NCI-H2029 (cell line): ENCODE results near the gene MRPL18.
"Not testable (repeated sequence)": the region's sequence is repeated elsewhere in the genome, so short reads cannot be mapped to it uniquely, and the experiment has no call there.

Source experiments
- DNase-seq: peaks from one replicate; lab custom pipeline; 2025; lab: John Stamatoyannopoulos, UW

The MRPL18 gene

DNA sequence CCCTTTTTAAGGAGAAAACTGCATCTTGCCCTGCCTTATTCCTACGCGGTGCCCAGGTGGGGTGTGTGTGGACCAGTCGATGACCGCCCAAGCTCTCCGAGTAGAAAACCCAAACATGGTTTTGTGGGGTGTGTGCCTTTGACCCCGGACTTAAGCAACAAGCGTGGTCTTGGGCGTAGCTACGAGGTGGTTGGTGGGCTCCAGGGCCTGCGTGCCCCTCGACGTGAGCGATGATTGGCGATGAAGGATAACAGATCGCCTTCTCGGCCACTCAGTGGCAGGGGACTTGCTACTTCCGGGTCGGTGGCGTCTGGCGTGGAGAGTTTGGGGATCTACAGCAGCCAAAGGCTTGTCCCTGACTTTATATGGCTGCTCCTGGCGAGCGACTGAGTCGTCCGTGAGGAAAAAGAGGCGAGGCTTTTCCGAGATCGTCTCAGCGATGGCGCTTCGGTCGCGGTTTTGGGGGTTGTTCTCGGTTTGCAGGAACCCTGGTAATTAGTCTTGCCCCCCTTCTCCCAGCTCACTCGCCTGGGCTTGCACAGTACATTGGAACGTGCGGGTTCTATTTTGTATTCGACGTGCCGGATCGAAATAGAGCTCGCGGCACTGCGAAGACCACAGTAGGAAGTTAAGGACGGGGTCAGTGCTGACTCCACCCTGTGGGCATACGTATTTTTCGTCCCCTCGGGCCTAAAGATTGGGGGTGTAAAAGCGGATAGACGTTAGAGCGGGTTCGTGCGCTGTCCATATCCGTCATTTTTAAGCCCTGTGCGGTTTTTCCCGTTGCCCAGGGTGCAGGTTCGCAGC is at the start of gene MRPL18:
Gene MRPL18 (plus strand): TSS at position 319 of the 807 bp plus-strand sequence. CDS start 121 bp downstream, at position 440.
- peak; percentile 97 for DNase-seq

GRCh38 chr6:159742165-159742564 is 48.1 kb upstream of the MRPL18 start:
- DNase-seq: no peak

DNA sequence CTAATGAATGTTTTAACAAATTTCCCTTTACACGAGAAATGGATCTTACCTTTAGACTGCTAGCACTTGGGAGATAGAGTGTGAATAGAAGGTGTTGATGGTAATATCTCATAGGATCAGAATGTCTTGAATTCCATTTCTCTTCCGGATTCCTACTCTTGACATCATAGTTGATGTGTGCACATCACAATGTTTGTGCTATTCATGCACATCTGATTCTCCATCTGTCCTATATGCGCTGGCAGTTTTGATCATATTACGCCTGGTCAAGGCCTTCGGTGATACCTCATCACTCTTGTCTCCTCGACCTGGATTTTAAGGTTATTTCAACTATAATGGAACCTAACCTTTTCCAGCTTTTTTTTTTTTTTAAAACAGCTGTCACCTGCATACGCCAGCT is 45.2 kb upstream of the MRPL18 start:
- DNase-seq: no peak

DNA sequence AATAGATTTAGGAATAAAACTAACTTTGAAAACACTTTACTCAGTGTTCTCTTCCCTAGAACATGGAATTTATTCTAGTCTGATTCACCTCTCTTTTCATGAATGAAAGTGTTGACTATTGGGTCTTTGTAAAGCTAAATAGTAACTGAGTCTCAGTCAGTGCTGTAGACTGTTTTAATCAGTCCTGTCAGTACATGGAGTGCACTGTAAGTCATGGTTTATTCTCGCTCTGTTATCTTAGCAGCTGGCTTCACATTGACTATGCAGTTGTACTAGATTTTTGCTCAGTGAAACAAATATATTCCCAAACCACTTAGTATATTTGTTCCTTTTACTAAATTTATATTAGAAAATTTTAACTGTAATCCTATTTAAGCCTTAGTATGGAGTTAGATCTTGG is 43.5 kb upstream of the MRPL18 start:
- no peak for DNase-seq

- DNase-seq: not testable (repeated sequence)
Observed at GRCh38 chr6:159748127-159748526, 42.1 kb upstream of the MRPL18 start.

GRCh38 chr6:159751448-159751847 is 38.8 kb upstream of the MRPL18 start:
- no peak for DNase-seq

- no peak for DNase-seq
Observed at GRCh38 chr6:159753081-159753872, 37.0 kb upstream of the MRPL18 start.

GRCh38 chr6:159754401-159754800 is 35.9 kb upstream of the MRPL18 start:
- no peak for DNase-seq

DNA sequence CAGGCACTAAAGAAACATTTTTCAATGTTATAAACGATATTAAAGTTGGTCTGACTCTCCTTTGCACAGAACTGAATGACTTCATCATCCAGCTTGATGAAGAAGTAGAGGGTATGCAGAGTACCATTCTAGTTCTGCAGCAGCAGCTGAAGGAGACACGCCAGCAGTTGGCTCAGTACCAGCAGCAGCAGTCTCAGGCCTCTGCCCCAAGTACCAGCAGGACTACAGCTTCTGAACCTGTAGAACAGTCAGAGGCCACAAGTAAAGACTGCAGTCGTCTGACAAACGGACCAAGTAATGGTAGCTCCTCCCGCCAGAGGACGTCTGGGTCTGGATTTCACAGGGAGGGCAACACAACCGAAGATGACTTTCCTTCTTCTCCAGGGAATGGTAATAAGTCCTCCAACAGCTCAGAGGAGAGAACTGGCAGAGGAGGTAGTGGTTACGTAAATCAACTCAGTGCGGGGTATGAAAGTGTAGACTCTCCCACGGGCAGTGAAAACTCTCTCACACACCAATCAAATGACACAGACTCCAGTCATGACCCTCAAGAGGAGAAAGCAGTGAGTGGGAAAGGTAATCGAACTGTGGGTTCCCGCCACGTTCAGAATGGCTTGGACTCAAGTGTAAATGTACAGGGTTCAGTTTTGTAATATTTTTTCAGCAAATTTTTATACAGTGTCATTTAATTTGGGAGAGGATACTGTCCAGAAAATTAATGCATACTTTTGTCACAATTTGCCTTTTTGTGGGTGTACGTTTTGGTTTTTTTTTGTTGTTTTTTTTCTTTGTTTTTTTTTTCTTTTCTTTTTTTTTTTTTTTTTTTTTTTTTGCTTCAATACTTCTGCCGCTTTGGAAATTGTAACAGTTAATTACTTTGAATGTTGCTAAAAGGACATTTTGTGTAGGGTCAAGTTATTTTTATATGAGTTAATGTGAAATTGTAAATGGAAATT is 35.0 kb upstream of the MRPL18 start:
- no peak for DNase-seq

GRCh38 chr6:159756508-159756907 is 33.8 kb upstream of the MRPL18 start:
- no peak for DNase-seq

- DNase-seq: no peak
Observed at GRCh38 chr6:159758031-159759001, 32.0 kb upstream of the MRPL18 start.

- DNase-seq: no peak
Observed at GRCh38 chr6:159759645-159760044, 30.6 kb upstream of the MRPL18 start.

GRCh38 chr6:159760602-159761057 is 29.6 kb upstream of the MRPL18 start:
- DNase-seq: no peak

DNA sequence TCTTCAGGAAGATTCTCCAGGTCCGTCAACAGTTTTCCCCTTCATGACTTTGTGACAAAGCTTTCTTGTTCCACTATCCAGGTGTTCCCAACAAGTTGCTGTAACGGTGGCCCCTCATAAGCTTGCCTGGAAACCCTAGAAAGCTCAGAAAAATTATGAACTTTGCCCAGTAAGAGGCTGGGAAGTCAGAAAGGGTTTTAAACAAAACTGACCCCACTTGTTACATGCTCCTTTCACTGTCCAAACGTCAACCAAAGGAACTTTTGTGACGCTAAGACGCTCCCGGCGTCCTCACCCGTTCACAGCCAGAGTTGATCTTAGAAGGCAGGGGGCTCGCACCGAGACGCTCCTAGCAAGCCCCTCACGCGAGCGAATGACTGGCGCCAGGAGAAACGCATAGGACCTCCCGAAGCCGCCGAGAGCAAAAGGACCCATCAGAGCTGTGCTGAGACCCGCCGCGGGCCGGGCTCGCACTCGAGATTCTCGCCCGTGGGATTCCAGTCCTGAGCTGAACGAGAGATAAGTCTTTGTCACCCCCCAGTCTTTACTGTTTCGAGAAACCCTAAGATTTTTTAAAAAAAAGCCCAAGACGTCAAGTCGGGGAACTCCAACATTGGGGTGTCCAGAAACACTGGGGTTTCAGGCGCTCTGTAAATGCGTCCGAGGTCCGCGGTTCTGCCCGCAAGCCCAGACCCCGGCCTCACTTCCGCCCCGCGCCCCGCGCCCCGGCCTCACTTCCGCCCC is 29.0 kb upstream of the MRPL18 start:
- no peak for DNase-seq

DNA sequence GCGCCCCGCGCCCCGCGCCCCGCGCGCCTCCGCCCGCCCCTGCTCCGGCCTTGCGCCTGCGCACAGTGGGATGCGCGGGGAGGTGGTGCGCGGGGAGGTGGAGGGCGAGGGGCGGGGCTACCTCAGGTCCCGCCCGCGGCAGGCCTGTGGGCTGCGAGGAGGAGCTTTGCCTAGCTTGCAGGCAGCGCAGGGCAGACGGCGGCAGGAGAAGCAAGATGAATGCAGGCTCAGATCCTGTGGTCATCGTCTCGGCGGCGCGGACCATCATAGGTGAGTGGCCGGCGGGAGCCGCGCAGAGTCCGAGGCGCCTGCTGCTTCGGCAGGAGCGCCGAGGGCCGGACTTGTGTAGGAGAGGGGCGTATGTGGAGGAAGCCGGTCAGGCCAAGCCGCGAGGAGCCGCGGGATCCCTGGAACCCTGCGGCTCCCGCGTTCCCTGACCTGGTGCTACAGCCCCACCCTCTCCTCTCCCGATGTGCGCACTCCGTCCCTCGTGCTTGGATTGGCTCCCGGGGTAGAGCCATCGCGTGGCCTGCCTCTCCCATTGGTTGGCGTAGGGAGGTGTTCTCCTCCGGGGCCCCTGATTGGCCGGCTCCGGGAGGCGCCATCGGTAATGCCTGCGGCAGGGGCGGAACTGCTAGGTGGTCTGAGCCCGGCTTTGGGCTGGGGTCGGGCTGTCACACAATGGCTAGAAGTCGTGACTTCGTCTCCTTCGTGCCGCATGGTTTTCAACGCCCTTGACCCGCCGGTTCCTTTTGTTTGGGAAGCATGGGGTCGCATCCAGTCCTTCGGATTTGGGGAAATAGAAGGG is 28.2 kb upstream of the MRPL18 start, which contains the start of gene ACAT2:
Gene ACAT2 (plus strand): TSS at position 173 of the 808 bp plus-strand sequence. CDS start 43 bp downstream, at position 216.
- DNase-seq: peak; percentile 96

DNA sequence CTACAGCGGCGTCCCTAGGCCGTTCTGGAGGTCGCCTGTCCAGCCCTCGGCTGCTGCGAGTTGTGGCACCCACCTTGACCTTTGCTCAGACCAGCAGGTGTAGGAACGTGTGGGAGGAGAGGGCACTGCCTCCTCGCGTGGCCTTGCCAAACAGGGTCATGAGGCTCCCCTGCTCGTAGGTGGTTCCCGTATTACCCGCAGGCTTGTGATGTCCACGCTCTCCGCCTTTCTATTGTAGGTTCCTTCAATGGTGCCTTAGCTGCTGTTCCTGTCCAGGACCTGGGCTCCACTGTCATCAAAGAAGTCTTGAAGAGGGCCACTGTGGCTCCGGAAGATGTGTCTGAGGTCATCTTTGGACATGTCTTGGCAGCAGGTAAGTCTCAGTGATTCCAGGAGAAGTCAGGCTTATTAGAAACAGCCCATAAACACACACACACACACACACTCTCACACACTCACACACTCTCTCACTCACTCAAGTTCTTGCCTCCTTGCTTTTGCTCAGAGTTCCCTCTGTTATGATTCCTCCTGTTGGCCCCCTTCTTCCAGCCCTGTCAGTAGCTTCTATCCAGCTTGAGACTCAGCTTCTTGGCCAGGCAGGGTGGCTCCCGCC is 27.5 kb upstream of the MRPL18 start:
- DNase-seq: no peak

DNA sequence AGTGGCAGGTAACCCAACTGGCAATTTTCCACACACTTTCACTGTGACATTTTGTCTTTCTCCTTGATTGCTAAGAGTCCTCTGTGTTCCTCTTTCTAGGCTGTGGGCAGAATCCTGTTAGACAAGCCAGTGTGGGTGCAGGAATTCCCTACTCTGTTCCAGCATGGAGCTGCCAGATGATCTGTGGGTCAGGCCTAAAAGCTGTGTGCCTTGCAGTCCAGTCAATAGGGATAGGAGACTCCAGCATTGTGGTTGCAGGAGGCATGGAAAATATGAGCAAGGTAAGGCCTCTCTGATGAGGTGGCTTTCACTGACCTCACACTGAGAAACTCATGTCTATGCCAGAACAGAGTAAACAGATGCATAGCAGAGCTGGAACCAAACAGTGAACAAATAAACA is 23.4 kb upstream of the MRPL18 start:
- no peak for DNase-seq

GRCh38 chr6:159769470-159769869 is 20.8 kb upstream of the MRPL18 start:
- DNase-seq: no peak

DNA sequence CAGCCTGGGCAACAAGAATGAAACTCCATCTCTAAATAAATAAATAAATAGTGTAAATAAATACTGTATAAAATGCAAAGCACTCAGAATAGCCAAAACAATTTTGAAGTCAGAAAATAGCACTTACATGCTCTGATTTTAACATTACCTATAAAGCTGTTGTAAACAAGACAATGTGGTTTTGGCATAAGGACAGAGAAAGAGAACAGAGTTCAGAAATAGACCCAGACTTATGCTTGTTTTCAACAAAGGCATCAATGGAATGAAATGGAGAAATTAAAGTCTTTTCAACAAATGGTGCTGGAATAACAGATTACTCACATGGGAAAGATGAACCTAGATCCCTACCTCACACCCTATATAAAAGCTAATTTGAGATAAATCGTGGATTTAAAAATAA is 18.1 kb upstream of the MRPL18 start:
- no peak for DNase-seq
